ENCODE results near the gene WDR27.
"Not testable (repeated sequence)": the region's sequence is repeated elsewhere in the genome, so short reads cannot be mapped to it uniquely, and the experiment has no call there.

WDR27 gene

GRCh38 chr6:169661391-169661756 is 40.5 kb downstream of the WDR27 start:
- no peak for DNase-seq (ENCODE audit: low read depth, low spot score)

GRCh38 chr6:169660751-169661390 is 41.0 kb downstream of the WDR27 start:
- no peak for DNase-seq (ENCODE audit: low read depth, low spot score)

DNA sequence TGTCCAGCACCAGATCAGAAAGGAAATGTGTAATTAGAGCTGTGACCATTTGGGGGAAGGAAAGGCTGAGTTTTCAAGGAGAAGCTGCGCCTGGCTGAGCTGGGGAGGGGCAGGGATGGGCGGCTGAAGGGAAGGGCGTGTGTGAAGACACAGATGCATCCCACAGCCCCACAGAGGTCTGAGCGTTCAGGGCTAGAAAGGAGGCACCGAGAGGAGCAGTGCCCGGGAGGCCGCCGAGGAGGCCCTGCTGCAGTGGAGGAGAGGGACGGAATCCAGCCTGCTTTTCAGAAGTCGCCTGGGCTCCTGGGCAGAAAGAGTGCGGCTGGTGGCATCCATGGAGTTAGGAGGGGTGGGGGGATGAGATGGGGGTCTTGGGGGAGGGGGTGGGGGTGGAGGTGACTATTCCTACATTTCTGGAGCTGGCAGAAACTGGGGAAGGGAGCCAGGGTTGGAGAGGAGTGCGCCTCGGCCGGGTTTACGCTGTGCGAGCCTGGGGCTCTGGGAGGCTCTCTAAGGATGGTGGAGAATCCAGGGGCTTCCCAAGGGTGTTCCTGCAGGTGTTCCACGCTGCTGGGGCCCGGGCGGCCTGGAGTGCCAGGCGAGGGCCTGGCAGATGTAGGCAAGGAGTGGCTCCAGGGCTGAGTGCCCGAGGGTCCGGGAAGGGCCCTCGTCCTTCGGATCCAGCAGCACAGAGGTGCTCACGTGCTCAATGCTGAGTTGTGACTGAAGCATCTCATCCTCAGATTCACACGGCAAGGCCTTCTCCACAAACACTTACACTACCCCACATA is 41.8 kb downstream of the WDR27 start:
- DNase-seq (ENCODE audit: low read depth, low spot score) = no peak

DNA sequence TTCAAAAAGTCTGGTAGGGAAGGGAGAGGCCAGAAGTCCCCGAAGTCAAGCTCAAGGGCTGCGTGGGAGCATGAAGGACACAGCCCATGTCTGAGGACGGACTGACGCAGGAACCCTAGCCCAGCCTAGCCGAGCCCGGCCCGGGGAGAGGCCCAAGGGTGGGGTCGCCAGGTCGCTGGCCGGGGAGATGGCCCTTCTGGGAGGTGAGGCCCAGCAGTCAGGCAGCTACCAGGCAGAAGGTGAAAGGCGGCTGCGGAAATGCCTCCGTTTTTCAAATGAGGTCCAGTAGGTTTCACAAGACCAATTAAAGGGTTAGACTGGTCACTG is 44.6 kb downstream of the WDR27 start:
- DNase-seq (ENCODE audit: low read depth, low spot score) = no peak

DNA sequence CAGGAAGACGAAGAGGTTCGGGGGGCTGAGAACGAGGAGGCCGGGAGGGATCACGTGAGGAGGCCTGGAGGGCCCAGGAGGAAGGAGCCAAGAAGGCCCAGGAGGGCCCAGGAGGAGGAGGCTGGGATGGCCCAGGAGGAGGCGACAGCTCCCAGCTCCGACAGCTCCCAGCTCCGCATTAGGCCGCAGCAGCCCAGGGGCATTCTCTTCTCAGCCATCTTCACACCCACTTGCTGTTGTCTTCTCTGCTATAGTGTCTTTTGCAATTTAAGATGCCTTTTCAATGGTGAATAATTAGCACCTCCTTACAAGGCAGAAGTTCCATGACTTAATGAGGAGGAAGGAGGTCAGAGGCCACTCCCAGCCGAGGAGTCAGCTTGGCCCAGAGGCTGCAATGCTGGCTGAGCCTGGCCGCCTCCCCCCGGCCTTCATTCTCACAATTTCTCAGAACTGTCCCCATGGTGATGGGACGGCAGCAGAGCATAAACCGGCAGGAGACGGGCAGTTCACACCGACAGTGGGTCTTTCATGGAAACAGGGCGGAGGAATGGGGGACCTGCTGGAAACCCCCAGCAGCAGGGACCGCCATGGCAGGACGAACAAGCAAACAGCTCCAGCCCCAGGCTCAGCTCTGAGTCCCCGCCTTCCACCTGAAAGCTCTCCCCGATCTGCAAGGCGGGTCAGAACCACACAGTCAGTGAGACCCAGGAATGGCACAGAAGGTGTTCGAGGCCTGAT is 45.1 kb downstream of the WDR27 start:
- no peak for DNase-seq (ENCODE audit: low read depth, low spot score)

DNA sequence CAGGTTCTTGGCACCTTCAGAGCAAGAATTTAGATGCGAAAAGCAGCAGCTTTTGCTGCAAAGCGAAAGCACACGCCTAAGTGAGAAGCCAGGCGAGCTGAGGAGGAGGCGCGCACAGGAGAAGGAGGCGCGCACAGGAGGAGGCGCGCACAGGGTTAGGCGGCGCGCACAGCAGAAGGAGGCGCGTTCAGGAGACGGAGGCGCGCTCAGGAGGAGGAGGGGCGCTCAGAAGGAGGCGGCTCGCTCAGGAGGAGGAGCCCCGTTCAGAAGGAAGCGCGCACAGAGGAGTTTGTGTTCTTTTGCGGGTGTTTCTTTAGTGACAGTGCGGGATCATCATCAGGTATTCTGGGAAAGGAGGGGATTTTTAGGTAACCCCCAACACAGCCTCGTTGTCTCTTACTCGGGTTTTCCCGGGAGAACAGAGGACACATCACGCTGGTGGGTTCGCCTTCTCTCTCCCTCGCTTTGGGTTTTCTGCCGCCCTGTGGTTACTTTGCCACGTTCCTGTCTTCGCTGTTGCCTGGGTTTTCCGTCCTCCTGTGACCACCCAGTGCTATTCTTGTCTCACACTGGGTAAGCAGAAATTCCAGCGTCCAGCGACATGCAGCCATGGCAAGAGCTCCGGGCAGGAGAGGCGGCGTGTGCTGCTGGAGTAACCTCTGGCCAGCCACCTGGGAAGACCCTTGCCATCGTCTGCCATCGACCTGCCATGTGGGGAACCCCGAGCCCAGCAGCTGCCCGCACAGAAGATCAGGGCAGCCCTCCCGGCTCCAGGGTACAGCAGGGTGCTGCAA is 47.0 kb downstream of the WDR27 start:
- DNase-seq (ENCODE audit: low read depth, low spot score) = peak; percentile 39

DNA sequence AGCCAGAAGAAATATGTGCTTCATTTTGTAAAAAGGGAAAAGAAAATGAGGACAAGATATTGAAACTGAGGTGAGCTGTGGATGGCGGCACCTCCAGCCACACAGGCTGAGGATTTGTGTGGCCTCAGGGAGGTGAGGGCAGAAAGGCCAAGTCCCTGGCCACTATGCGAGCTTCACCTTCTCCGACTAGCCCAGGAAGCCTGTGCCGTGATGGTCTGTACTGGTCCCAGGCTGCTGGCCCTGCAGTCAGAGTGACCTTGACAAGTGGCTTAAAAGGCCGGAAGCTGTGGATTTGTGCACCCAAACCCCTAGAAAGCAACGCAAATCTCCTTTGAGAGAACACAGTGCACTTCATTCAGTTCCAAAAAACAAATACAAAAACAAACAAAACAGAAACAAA is 48.1 kb downstream of the WDR27 start:
- no peak for DNase-seq (ENCODE audit: low read depth, low spot score)

GRCh38 chr6:169652896-169653295 is 48.9 kb downstream of the WDR27 start:
- no peak for DNase-seq (ENCODE audit: low read depth, low spot score)

GRCh38 chr6:169651498-169651897 is 50.3 kb downstream of the WDR27 start:
- no peak for DNase-seq (ENCODE audit: low read depth, low spot score)

- no peak for DNase-seq (ENCODE audit: low read depth, low spot score)
Observed at GRCh38 chr6:169650959-169651292, 50.9 kb downstream of the WDR27 start.

GRCh38 chr6:169650241-169650958 is 51.4 kb downstream of the WDR27 start:
- DNase-seq (ENCODE audit: low read depth, low spot score) = no peak

DNA sequence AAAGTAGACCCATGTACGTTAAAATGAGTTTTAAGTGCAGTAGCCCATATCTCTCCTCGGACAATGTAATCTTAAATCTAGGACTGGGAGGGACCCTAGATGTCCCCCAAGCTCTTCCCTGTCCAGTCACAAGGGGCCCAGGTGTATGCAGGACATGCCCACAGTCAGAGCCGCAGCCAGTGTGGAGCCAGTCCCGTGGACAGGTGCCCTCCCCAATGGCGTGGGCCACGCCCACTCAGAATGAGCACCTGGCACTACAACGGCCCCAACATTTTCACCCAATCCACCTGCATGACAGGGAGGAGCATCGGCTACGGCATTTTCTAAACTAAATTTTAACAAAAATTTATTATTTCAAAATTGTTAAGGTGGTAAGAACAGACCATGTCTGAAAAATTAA is 53.2 kb downstream of the WDR27 start:
- no peak for DNase-seq (ENCODE audit: low read depth, low spot score)

DNA sequence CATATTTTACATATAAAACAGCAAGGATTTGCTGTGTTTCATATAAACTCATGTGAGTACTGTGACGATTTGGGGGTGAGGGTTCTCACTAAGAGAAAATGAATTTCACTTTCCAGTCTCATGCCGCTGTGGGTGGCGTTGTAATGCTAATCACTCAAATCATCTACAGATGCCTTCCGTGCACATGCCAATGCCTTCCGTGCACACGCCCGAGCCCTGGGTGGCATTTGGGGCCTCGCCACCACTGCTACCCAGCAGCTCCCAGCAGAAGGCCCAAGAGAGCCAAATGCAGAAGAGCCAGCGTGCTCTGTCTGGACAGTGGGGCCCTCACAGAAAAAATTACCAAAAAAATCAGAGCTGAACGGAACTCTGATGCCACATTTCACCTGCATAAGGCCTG is 53.7 kb downstream of the WDR27 start:
- DNase-seq (ENCODE audit: low read depth, low spot score) = no peak

- no peak for DNase-seq (ENCODE audit: low read depth, low spot score)
Observed at GRCh38 chr6:169647637-169648036, 54.2 kb downstream of the WDR27 start.

DNA sequence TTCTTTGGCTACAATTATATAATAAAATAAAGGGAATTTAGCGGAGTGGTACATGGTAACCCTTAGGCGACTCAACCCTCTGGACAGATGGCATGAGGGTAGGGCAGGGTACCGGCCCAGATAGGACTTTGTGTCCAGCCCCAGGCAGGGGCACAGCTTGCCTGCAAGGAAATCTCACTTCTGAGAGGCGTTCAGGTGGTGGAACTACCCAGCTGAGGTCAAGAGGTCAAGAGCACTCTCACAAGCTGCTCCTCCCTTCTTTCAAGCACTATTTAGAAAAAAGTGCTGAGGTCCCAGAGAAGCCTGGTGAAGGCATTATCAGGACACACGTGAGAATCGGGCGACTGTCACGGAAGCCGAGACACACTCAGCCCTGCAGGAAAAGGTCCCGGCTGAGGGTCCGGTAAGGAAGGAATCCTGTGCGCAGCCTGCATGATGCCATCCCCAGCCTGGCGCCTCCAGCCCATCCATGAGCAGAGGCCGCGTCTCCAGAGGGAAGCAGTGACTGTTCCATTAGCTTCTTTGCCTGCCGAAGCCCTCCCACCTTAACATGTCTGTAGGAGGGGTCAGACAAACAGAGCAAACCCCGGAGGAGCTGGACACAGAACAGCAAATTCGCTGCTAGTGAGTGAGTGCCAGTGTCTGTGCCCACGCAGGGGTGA is 54.8 kb downstream of the WDR27 start:
- no peak for DNase-seq (ENCODE audit: low read depth, low spot score)

DNA sequence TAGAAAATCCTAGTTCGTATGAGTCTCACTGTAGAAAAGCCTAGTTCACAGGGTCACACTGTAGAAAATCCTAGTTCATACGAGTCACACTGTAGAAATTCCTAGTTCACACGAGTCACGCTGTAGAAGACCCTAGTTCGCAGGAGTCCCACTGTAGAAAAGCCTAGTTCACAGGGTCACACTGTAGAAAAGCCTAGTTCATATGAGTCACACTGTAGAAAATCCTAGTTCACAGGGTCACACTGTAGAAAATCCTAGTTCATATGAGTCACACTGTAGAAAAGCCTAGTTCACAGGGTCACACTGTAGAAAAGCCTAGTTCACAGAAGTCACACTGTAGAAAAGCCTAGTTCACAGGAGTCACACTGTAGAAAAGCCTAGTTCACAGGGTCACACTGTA is 56.4 kb downstream of the WDR27 start:
- not testable (repeated sequence) for DNase-seq (ENCODE audit: low read depth, low spot score)

DNA sequence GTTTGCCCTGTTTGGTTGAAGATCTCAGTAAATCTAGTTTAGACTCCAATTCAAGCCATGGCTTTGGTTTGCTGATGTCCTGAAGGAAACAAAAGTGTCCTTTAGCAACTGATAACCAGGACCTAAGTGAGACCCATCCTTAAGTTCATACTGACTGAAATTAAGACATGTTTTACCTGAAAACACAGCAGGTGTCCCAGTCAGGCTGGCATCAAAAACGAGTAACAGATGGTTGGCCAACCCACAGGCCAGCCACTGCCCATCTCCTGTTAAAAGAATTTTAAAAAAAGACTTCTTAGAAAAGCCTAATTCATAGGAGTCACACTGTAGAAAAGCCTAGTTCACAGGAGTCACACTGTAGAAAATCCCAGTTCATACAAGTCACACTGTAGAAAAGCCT is 58.3 kb downstream of the WDR27 start:
- DNase-seq (ENCODE audit: low read depth, low spot score) = no peak

DNA sequence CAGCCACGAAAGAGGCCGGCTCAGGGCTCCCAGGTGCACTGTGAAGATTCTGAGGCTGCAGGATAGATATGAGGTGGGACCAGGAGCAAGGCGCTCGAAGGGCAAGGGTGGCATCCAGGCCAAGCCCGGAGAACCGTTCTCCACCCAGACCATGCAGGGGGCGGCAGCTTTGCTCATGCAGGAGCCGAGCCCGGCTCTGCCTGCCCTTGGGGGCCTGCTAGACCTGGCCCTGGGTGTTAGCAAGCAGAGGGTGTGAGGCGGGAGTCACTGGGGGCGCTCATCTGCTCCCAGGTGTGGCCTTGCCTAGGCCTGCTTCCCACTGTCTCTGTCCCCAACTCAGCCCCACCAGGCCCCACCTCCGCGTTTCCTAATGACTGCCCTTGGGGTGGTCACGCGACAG is 59.4 kb downstream of the WDR27 start:
- DNase-seq (ENCODE audit: low read depth, low spot score) = no peak

GRCh38 chr6:169641461-169642085 is 60.3 kb downstream of the WDR27 start:
- DNase-seq (ENCODE audit: low read depth, low spot score) = no peak

DNA sequence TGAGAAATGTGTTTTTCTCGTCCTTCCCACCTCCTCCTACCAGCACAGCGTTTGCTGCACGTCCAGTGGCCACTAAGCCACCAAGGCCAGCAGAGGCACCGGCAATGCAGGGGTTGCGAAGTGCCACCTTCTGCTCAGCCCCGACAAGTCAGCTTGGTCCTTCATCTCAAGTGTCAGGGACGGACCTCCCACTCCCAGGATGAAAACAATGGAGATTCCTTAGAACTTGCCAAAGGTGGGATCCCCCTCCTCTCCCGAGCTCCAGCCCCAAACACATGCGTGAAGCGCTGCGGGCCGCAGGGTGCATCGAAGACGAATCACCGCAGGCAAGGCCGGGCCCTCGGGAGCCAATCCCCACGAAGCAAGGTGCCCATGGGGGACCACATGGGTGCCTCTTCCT is 60.8 kb downstream of the WDR27 start:
- no peak for DNase-seq (ENCODE audit: low read depth, low spot score)
